Stimulated activated CD8-positive, alpha-beta memory T cell treated with anti-CD3 and anti-CD28 coated beads, Interleukin-15, amount 100 ng/mL, for 1 hour (primary cell): Measurements from ENCODE around the gene RPRD2.

Experiments
- DNase-seq: peaks from one replicate; pipeline ENCODE4 v3.0.0-alpha.2; 2020; ENCODE audit warnings: low read depth

RPRD2 gene

DNA sequence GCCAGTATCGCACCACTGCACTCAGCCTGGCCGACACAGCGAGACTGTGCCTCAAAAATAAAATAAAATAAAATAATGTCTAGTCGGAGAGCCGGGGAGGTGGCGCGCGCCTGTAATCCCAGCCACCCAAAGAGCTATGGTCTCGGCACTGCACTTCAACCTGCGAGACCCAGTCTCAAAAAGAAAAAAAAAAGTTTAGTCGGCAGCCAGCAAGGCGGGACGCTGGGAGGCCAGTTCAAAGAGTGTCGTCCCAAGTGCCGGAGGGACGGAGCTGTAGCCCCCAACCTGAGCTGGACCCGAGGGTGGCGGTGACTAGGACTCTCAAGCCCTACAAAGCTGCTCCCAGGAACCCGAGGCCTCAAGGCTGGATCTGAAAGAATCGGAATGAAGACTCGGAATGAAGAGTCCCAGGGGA is 151.0 kb downstream of the RPRD2 start:
- DNase-seq, result no peak

DNA sequence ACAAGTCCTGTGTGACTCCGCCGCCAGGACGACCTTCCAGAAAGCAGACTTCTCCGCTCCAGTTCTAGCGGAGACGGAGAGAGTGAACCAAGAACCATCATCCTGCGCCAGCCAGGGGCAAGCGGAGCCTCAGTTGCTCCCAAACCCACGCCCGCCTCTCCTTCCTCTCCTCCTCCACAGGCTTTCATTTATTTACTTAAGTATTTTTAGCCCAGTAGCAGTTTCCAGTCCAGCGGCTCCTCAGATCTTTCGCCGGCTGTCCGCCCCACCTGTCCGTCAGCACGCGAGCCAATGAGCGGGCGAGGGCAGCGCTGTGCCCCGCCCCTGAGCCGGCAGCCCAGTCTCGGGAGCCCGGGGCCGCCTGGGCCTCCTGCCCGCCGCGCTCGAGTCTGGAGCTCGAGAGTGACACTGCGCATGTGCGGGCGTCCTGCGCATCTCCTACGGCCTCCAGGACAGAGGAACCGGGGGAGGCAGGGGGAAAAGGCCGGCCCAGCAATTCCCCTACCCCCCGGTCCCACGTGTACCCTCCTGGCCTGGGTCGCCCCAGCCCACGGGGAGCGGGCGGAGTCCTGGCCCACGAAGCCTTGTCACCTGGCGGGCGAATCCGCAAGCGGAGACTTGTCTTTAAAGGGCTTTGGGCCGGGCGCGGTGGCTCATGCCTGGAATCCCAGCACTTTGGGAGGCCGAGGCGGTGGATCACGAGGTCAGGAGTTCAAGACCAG is 151.5 kb downstream of the RPRD2 start, which contains the start of gene FALEC:
TSS of gene FALEC (plus strand) at position 425 of the 722 bp plus-strand sequence.
- peak; percentile 78 for DNase-seq

DNA sequence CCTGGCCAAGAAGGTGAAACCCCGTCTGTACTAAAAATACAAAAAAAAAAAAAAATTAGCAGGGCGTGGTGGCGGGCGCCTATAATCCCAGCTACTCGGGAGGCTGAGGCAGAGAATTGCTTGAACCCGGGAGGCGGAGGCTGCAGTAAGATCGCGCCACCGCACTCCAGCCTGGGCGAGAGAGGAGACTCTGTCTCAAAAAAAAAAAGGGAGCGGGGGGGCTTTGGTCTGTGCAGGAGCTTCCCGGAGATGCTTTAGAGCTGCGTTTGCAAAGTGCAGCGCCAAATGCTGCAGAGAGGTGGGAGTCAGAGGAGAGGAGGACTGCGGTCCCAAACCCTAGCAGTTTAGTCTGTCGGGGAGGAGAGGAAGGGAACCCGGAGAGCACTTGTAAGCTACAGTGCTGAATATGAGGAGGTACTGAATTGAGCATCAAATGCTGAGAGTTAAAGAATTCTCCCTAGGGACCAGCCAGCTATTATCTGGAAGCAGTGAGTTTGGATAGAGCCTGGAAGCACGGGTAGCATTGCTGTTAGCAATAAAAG is 152.2 kb downstream of the RPRD2 start:
- DNase-seq, result no peak

DNA sequence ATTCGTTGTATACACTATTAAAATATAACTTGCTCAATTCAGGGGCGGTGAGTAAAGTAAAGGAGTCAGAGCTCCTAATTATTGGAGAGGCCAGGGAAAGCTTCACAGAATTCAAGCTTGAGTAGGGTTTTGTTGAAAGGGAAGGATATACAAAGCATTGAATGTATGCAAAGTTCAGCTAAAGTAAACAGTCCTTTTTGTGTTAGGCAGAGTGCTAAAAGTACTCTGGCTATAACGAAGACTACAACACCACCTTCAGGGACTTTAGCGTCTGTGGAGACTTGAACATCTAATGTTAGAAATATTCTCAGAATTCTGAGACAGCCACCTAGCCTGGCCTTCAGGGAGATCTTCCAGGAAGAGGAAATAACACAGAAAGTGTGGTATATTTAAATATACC is 152.7 kb downstream of the RPRD2 start:
- no peak for DNase-seq

DNA sequence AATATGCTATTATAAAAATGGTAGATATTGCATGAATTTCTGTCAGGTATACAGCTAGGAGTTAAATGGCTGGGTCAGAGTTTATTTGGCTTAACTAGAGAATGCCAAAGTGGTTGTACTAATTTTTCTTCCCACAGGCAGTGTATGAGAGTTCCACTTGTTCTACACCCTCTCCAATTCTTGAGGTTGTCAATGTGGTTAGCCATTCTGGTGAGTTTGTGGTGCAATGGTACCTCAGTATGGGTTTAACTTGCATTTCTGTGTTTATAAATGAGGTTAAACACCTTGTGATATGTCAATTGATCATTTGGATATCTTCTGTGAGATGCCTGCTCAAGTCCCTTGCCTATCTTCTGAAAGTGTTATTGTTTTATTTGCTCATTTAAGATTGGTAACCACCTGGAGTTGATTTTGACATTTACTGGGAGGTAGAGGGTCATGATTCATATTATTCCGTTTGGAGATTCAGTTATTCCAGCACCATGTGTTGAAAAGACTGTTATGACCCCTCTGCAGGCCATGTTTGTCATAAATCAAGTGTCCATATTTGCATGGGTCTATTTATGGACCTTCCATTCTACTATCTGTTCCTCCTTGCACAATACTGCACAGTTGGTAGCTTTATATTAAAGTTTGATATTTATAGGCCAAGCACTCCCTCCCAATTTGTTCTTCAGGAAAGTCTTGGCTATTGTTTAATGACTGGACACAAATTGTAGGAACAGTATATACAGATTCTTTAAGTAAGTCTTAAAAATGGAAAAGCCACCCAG is 157.4 kb downstream of the RPRD2 start:
- DNase-seq, result no peak

DNA sequence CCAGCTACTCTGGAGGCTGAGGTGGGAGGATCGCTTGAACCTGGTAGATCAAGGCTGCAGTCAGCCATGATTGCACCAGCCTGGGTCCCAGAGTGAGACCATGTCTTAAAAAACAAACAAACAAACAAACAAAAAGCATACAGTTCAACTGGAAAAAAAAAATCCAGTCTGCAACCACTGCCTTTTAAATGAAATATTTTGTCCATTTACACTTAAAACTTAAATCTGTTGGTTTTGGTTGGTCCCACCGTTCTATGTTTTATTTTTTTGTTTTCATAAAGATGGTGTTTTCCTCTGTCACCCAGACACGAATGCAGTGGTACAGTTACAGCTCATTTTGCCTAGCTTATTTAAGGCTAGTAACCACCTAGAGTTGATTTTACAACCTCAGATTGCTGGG is 161.4 kb downstream of the RPRD2 start:
- no peak for DNase-seq
